K562 treated with DMSO at 1 percent for 48 hours (cell line): ENCODE data around the gene PTPRG. TPM values are rescaled to one million over a fixed set of nuclear protein-coding genes. Genes with fewer than 3 reads are reported as not detected.

Experiments
- total RNA-seq: library from RNA; unstranded; fragments of 300-600 nt; gene quantifications from 2 replicates; pipeline ENCODE4 v1.2.3, GENCODE V29; 2022; ENCODE audit warnings: low replicate concordance; ENCODE audit errors: extremely low read depth

PTPRG gene
- not detected in 2 replicates for total RNA-seq

DNA sequence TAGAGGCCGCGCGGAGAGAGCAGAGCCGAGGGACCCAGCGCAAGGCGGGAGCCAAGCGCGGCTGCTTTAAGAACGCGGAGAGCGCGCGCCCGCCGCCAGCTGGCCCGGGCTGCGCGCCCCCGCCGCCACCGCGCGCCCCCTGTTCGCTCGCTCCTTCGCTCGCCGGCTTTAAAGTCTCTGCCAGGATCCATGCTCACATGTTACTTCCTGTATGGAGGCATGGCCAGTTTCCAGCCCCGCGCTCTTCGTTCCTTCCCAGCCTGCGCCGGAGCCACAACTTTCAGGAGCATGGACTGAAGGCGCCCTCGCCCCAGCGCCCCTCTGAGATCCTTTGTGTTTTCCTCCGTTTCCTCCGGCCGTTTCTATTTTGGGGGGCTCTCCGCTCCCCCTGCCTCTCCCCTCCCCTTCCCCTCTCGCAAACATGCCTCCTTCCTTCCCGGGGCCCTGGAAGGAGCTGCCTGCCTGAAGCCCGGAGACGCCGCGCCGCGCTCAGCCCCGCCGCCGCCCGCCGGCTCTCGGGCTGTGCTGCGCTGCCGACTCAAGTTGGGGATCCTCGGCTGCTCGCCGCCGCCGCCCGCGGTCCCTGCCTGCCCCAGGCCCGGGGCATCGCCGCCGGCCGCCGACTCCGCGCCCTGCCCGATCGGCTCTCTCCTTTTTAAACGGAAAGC, at the start of gene PTPRG:
Gene PTPRG (plus strand): TSS at position 198 of the 668 bp plus-strand sequence. CDS start 717 bp downstream, outside the sequence.

